Measurements from ENCODE around the gene GABRG3. TPM values are rescaled to one million over a fixed set of nuclear protein-coding genes. Genes with fewer than 3 reads are reported as not detected.

Gene GABRG3
- total RNA-seq, 1 experiment from 2014 or later: not detected

- ChIA-PET RAD21 (ENCODE audit: low non-redundant PET in 1 of 2, low total read pairs in 2 of 2, uncharacterized antibody in 2 of 2, unreplicated experiment in 2 of 2) (no interaction called here), POLR2A (no interaction called here), CTCF (no interaction called here)
- no peak overlapping the region for H3K4me2 ChIP-seq (ENCODE audit: low read length)
- H3K27me3 ChIP-seq (ENCODE audit: insufficient read depth, low read length): no peaks in the 10 kb centered on the region
- BruUV-seq (replicated peaks): no TSS peak
- no peak overlapping the region for H3K9ac ChIP-seq (ENCODE audit: low read length)
- no peak overlapping the region for H3K4me3 ChIP-seq (replicated peaks in 1 of 2; ENCODE audit: low read depth in 1 of 2, low read length in 2 of 2)
- no peaks in the 10 kb centered on the region for H3K4me1 ChIP-seq (ENCODE audit: control insufficient read depth in 1 of 2, insufficient read depth in 2 of 2, low read length in 2 of 2)
- H3K36me3 ChIP-seq (ENCODE audit: control insufficient read depth in 1 of 2, insufficient read depth in 2 of 2, low read length in 2 of 2): no peaks in the 10 kb centered on the region
- no peak for TF ChIP-seq RAD21 (IDR thresholded peaks at IDR 0.05; ENCODE audit: low read depth)
- no peak for TF ChIP-seq MAX (IDR thresholded peaks at IDR 0.05)
- no peak for TF ChIP-seq POLR2A (IDR thresholded peaks at IDR 0.05; ENCODE audit: borderline replicate concordance, extremely low read depth, insufficient read depth, insufficient read length)
- TF ChIP-seq TCF7L2 (IDR thresholded peaks at IDR 0.05; ENCODE audit: borderline replicate concordance, extremely low read depth, insufficient read depth, insufficient read length): no peak
- TF ChIP-seq EZH2 (IDR thresholded peaks at IDR 0.05): no peak
- no peak for TF ChIP-seq EGR1 (IDR thresholded peaks at IDR 0.05; ENCODE audit: low read depth)
- no peak for TF ChIP-seq CEBPB (IDR thresholded peaks at IDR 0.05; ENCODE audit: low read depth)
- TF ChIP-seq YY1 (IDR thresholded peaks at IDR 0.05; ENCODE audit: extremely low read depth, insufficient replicate concordance, low read depth, low read length): no peak
- no peak for TF ChIP-seq CBX3 (IDR thresholded peaks at IDR 0.05; ENCODE audit: low read depth)
- no peak for TF ChIP-seq ELF1 (IDR thresholded peaks at IDR 0.05; ENCODE audit: borderline replicate concordance, low read depth)
- no peak for TF ChIP-seq SRF (IDR thresholded peaks at IDR 0.05; ENCODE audit: low read depth)
- TF ChIP-seq JUND (IDR thresholded peaks at IDR 0.05): no peak
- no peak for TF ChIP-seq REST (IDR thresholded peaks at IDR 0.05; ENCODE audit: low read depth)
- TF ChIP-seq SP1 (IDR thresholded peaks at IDR 0.05; ENCODE audit: low read depth): no peak
- no peak for TF ChIP-seq EZH2phosphoT487 (IDR thresholded peaks at IDR 0.05; ENCODE audit: borderline replicate concordance)
- TF ChIP-seq ATF3 (IDR thresholded peaks at IDR 0.05): no peak
- TF ChIP-seq ZFX (IDR thresholded peaks at IDR 0.05): no peak
- TF ChIP-seq FOSL1 (IDR thresholded peaks at IDR 0.05; ENCODE audit: low read depth): no peak
- TF ChIP-seq CTCF (IDR thresholded peaks at IDR 0.05 in 2 of 3, conservative IDR thresholded peaks at IDR 0.05 in 1 of 3; ENCODE audit: borderline replicate concordance in 1 of 3, insufficient read depth in 1 of 3, low read depth in 2 of 3, low read length in 2 of 3): no peak
- no peak for TF ChIP-seq ZBTB33 (IDR thresholded peaks at IDR 0.05; ENCODE audit: extremely low read depth, insufficient replicate concordance, low read length)
- DNase-seq (ENCODE audit: low read depth, low spot score) (no peak), ATAC-seq (no peak)
- peaks cover 10 to 39% of the 10 kb centered on the region in 2 experiments; a peak in 3 of 4 replicates for H3K9me3 ChIP-seq (ENCODE audit: control insufficient read depth in 1 of 2, insufficient read depth in 1 of 2, low read depth in 1 of 2, low read length in 2 of 2)
- no peaks in the 10 kb centered on the region for H3K9me2 ChIP-seq (ENCODE audit: insufficient read depth)
- no peaks in the 10 kb centered on the region for H3K79me2 ChIP-seq (ENCODE audit: insufficient read depth, low read length)
- H2AFZ ChIP-seq (ENCODE audit: low read depth, low read length, poor library complexity, severe bottlenecking): no peak overlapping the region
- intact Hi-C loops (cut with micrococcal nuclease): no loop called here
- H3K27ac ChIP-seq (ENCODE audit: low read depth, low read length): no peak overlapping the region
- no peaks in the 10 kb centered on the region for H4K20me1 ChIP-seq (ENCODE audit: insufficient read depth)
Measured at GRCh38 chr15:27383726-27384125, 412.7 kb downstream of the GABRG3 start.

Measured in HCT116 (cell line).